Limb (tissue), 2 donors: ENCODE measurements around the gene NEAT1.

Source experiments
- DNase-seq, 2 donors: peaks; one replicate each; pipeline ENCODE4 v3.0.0-alpha.2; 2016; ENCODE audit errors: extremely low spot score in 2 of 2

The NEAT1 gene

DNA sequence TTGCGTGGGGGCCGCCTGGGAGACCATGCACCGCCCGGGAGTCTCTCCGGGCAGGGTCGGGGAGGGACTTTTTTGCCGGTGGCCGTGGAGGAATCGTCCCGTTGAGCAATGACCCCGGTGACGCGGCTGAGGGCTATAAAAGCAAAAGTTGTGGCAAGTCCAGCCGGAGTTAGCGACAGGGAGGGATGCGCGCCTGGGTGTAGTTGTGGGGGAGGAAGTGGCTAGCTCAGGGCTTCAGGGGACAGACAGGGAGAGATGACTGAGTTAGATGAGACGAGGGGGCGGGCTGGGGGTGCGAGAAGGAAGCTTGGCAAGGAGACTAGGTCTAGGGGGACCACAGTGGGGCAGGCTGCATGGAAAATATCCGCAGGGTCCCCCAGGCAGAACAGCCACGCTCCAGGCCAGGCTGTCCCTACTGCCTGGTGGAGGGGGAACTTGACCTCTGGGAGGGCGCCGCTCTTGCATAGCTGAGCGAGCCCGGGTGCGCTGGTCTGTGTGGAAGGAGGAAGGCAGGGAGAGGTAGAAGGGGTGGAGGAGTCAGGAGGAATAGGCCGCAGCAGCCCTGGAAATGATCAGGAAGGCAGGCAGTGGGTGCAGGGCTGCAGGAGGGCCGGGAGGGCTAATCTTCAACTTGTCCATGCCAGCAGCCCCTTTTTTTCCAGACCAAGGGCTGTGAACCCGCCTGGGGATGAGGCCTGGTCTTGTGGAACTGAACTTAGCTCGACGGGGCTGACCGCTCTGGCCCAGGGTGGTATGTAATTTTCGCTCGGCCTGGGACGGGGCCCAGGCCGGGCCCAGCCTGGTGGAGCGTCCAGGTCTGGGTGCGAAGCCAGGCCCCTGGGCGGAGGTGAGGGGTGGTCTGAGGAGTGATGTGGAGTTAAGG lies at the start of gene NEAT1:
Gene NEAT1, plus strand, starts transcription at position 166 of the 883 bp plus-strand sequence.
- DNase-seq, result peak; percentile 79 to 91

DNA sequence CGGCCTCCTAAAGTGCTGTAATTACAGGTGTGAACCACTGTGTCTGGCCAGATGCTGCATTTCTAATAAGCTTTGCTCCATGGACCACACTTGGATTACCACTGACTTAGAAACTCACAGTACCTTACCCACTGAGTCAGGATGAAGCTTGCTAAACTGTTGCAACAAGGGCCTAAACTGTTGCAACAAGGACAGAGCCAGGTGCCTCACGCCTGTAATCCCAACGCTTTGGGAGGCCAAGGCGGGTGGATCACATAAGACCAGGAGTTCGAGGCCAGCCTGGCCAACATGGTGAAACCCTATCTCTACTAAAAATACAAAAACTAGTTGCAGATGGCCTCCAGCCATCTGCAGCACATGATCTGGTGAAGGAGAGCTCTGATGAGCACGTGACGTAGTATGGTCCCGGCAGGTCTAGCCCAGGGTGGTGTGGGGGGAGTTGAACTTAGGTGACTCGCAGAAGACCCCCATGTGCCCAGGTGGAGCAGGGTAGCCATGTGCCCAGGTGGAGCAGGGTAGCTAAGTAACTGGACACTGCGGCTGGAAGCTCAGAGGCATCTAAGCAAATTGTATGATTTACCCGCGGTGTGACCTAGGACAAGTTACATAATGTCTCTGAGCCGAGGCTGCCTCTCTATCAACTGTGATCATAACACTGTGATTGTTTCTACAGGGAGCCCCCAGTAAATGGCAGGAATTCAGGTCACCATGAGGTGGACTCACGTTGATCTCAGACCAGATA lies 48.6 kb upstream of the NEAT1 start:
- no peak for DNase-seq

DNA sequence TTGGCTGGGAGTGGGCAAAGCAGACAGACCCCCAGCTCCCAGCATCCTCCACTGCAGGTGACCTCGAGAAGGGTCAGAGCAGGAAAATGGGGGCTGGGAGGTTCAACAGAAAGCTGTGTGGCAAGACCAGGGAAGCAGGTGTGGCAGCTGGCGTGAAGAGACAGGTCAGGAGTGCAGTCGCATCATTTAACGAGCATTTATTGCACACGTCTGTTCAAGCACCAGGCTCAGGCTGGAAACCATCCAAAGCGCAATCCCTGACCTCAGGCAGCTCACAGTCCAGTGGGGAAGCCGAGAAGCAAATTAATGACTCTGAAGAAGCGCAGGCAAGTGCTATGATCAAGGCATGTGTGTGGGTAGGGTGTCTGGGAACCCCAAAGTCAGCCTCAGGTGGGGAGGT lies 47.6 kb upstream of the NEAT1 start:
- DNase-seq, result no peak

DNA sequence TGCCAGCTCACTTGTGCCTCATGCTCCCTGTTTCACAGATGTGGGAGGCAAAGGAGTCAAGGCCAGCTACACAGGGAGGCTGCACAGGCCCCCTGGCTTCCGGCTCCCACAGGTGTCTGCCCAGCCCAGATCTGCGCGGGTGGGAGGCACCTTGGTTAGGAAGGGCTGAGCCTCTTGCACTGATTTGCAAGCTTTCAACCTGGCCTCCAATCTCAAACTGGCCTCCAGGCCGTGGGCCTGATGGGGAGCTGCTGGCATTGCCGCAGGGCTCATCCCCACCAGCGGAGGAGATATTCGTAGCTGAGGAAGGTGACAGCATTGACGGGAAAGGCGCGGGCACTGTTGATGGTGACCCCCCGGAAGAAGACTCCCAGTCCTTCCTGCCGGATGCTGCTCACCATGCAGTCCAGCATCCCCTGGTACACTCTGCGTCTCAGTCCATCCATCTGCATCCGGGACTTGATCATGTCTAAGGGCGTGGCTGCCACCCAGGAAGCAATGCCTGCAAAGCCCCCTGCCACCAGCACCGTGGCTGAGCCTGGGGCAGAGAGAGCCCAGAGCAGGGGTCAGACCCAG lies 46.4 kb upstream of the NEAT1 start:
- no peak for DNase-seq

DNA sequence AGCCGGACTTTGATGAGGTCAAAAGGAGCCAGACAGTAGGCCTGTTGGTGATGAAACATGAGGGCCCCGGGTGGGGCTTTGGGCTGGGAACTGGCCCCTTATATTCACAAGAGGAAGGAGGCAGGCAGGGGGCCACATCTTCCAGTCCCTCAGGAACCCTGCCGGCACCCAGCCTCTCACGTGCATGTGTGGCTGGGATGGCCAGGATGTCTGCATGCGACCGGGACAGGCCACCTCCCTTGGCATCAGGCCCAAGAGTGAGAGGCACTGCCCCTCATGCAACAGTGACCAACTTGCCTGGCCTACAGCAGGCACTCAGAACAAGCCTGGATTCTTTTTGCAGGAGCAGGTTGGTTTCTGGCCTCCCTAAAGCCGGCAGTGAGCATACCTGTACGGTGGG lies 45.6 kb upstream of the NEAT1 start:
- DNase-seq, result no peak

DNA sequence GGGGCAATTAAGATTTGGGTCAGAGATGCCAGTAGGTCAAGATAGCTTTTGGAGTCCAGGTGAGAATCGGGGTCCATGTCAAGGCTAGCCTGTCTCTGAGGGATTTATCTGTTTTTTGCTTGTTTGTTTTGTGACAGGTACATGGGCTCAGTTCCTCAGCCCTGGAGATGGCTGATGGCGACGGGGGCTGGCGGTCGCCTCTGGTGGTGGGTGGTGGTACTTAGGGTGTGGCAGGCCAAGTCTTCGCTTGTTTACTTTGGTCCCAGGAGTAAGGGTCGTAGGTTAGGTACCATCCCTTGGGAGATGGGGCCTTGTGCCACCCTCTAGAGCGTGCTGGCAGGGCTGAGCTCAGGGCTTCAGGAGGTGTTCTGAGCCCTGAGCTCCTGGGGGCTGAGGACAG lies 44.8 kb upstream of the NEAT1 start:
- no peak for DNase-seq

DNA sequence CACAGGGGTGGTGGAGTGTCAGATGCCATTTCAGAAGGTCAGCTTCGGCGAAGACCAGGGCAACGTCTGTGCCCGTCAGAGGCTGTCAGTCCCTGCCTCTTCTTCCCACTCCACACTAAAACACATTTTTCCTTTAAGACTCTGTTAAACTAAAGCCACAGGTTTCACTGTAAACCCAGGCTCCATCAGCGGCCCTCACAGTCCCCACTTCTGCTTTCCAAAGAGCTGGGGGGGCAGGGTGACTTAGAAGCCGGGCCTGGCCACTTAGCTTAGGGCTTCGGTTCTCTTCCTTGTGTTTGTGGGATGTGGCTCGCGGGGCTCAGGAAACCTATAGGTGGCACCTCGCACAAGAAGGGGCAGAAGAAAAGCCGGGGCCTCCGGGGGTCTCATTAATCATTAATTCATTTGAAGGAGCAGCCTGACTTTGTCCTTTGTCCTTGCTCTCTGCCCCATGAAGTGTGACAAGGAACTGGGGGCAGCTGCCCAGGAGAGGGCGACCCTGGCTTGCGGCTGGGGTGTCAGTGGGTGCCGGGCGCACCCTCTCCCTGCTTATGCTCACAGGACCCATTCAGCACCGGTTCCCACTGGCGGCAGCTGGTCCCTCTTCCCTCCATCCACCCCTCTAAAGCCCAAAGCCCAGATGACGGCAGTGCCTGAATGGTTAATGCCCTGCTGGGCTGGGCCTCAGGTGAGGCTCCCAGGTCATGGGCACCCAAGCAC lies 44.2 kb upstream of the NEAT1 start:
- no peak for DNase-seq

DNA sequence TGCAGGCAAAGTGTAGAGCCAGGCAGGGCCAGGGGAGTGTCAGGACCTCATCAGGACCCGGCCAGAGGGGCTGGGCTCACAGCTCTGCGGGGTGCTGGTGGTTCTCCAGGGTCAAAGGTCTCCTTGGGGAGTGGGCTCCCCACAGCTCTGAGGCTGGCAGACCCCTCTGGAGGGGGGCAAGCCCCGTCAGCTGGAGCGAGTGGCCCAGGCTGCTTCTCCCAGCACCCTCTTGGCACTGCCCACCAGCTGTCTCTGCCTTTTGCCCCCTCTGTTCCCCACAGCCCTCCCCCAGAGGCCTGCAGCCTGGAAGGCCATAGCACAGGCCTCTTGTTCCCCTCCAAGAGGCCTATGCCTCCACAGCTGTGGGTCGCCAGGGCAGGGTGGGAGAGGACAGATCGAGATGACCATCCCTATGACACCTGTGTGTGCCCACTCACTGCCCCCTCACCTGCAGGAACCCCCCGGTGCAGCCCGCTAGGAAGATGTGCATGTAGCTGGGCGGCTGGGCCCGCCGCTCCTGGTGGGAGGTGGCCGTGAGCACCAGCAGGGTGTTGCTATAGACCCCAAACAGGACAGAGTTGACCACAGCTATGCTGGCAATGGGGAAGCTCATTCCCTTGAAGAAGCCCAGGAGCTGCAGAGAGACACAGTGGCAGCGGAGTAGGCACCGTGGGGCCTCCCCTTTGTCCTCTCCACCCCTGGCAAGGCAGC lies 43.5 kb upstream of the NEAT1 start:
- DNase-seq, result no peak

DNA sequence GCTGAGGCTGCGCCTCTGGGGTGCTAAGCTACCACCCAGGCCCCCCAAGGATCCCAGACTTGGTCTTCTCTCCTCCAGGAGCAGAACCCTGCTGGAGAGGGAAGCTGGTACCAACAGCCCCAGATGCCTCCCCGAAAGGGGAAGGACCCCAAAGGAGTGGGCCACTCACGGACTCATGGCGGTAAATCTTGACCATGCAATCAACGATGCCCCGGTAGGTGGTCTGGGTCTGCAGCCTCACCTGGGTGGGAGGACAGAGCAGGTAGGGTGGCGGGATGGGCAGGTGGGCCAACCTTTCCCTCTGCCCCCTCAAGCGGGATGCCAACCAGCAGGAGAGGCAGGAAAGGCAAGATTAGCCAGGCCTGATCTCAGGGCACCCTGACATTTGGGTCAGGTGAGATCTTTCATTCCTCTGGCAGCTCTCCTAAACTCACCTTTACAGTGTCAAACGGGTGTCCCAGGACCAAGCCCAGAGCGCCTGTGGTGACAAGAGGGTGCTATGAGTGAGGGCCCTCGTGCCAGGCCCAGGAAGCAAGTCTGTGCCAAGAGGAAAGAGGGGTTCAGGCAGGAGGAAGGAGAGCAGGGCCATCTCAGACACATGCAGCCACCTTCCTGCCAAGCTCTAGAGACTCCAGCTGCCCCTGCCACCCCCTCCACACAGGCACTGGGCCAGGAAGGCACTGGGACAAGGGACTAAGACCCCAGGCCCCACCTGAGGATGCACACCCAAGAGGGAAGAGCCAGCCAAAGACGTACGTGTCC lies 42.7 kb upstream of the NEAT1 start:
- no peak for DNase-seq

DNA sequence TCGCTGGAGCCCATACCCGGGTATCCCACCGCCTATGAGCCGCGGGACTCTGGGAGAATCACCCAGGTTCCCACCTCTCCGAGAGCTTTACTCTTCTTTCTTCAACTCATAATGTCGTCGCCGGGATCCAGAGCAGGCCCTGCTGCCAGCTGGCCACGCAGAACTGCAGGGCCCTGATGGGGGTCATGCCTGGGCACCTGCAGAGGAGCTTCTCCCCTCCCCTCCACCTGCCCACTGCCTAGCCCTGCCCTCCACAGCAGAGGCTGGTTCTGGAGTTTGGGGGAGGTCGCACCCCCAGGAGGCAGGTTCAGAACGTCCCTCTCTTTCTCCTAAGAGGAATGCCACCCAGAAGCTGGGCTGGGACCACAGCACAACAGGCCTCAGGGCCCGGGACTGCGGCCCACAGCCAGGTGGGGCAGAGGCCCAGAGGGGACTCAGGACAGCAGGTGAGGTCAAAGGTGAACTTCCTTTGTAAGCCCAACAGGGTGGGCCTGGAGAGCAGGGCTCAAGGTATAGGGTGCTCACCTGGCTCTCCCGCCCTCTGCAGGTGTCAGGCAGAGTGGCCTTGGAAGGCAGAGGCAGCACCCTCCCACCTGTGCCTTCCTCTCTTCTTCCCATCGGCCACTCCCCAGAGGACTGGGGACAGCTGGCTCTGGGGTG lies 42.0 kb upstream of the NEAT1 start:
- DNase-seq, result no peak

DNA sequence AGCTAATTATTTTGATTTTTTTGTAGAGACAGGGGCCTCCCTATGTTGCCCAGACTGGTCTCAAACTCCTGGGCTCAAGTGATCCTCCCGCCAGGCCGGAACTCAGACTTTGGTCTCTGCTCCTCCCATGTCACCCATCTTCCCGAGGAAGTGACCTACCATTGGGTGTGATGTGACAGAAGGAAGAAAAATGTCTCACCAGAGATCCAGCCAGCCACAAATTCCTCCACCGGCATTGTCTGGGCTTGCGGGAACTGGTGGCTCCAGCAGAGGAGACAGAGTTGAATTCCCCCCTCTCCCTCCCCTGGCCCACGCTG lies 40.9 kb upstream of the NEAT1 start:
- no peak for DNase-seq

DNA sequence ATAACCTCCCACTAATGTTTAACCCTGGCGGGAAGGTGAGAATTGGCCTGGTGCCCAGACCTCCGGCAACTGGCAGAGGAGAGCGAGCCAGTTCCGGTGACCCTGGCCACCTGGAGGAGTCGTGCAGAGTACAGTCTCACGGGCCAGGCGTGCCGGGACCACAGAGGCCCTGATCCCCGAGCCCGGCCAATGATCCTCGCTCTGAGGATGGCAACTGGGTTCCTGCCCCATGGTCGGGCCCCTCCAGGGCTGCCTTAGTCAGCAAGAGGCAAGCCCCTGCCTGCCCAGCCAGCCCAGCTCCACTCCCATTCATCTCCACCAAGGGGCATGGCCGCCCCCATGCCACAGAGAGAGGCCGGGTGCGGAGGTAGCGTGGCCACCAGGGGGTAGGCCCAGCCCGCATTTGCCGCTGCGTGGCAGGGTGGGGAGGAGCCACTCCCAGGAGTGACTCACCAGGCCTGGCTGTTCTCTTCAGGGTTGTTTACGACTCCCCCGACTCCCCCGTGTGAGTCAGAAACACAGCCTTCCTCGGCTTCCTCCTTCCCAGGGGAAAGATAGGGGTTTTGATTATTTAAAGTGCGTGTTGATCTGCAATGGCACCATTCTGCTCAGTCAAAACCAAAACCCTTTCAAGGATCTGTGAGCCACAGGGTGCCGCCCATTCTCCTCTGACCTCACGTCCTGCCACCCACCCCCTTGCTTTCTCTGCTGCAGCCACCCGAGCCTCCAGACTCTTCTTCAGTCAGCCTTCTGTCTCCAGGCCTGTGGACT lies 40.4 kb upstream of the NEAT1 start, which contains the start of gene SLC25A45:
Gene SLC25A45, minus strand, starts transcription at position 614 of the 771 bp plus-strand sequence. CDS start 695 bp downstream, outside the sequence.
- DNase-seq, result peak; percentile 69 to 84

DNA sequence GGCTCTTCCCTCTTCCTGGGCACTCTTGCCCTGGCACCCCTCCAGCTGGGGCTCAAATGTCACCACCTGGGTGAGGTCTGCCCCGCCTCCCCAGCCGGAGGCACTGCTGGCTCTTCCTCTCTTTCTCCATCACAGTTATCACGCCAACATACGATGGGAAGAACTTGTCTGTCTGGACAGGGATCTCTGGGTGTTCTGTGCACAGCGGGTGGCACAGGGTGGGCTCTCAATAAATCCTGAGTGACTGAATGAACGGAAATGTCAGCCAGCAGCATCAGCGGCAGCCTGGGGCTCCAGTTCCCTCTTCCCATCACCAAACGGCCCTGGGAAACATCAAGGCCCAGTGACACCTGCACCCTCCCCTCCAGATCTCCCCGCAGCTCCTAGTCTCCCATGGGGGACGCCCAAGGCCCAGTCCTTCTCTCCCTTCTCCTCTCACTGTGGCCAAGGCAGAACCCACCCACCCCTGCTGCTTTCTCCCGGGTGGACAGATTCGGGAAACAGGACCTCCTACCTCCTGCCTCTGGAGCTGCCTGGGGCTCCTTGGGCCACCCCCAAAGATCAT lies 39.7 kb upstream of the NEAT1 start:
- no peak for DNase-seq

DNA sequence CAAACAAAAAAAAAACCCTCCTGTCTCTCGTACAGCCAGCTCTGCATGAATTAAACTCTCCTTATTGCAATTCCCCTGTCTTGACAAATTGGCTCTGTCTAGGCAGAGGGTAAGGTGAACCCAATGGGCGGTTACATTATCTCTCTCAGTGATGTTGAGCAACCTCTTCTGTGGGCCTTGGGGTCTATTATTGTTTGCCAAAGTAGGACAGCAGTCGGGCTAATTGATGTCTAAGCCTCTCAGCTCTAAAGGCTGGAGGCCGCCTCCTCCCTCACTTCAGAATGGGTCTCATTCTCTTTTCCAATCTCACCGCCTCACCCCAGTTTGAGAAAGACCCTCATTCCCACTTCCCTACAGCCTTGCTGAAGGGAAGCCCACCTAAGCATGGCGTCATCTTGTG lies 38.8 kb upstream of the NEAT1 start:
- no peak for DNase-seq

DNA sequence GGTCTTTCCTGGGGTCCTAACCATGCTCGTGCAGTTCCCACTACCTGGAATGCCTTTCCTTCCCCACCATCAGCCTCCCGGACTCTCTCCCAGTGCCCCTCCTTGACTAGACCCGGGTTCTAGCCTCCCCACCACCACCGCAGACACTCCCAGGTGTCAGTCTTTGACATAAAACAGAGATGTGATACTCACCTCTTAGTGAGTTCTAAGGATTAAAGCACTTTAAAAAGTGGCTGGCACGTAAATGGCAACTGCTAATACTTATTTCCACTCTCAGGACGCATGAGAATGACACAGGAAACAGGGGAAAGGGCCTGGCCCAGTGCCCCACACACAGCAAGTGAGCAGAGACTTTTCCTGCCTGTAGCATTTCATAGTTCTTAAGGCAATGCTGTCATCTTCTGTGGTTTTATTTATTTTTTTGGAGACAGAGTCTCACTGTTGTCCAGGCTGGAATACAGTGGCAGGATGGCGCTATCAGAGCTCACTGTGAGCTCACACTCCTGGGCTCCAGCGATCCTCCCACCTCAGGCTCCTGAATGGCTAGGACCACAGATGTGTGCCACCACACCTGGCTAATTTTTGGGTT lies 38.2 kb upstream of the NEAT1 start:
- no peak for DNase-seq

DNA sequence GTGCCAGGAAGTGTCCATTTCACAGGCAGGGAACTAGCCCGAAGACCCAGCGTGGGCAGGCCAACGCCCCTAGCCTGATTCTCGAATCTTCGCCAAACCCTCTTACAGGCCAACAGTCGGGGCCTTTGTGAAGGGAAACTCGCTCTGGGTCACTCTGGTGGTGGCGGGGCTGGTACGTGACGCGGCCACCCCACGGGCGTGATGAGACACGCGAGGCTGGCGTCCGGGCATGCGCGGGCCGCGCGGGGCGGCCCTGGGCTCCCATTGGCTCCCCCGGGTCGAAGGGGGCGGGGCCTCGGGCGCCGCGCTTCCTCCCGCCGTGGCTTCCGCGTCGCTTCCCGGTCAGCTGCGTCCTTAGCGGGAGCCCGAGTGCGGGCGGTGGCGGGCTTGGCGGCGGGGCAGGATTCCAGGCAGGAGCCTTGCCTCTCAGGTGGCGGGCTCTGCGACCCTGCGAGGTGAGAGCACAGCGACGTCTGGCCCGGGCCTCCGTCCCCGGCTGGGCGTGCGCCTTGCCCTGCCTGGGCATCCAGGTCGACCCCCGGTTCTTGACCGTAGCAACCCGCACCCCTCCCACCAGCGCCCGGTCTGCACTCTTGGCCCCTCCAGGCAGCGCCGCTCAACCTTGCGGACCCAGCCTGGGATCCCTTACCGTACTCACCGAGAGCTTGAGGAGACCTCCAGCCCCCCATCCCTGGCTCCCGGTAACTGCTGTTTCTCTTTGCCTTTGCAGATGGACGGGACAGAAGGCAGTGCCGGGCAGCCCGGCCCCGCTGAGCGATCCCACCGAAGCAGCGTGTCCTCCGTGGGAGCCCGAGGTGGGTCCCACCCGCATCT lies 36.1 kb upstream of the NEAT1 start, which contains the start of gene FRMD8:
Gene FRMD8, plus strand, starts transcription at position 331 of the 834 bp plus-strand sequence. Its CDS starts 400 bp downstream, at position 731.
- peak; percentile 89 to 93 for DNase-seq

DNA sequence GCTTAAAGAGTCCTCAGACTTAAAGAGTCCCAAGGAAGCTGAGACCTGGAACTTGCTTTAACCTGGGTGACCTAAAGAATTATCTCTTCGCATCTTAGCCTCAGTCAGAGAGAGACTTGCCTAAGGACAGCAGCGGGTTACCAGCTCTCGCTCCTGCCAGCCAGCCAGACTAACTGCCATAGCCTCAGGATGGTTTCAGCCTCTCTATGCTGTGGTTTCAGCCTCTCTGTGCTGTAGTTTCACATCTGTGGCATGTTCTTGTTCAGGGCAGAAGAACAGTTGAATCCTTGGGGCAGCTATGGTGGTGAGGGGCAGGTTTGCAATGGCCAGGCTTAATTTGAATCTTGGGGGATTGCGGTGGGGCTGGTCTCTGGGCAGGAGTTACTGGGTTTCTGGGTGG lies 33.9 kb upstream of the NEAT1 start:
- no peak for DNase-seq
